A673 (cell line): ENCODE measurements around the gene GALM.

ENCODE experiments used
- CTCF ChIP-seq: fragments of 300-800, 200-600 bp; sonication (generic); conservative IDR thresholded peaks from 2 replicates; pipeline ENCODE4 v1.5.1; 2017; ENCODE audit warnings: low read depth, mild to moderate bottlenecking, antibody characterized with exemption, low read length, moderate library complexity, mixed read lengths
- EZH2 ChIP-seq: fragments of 200-600 bp; sonication (generic); IDR thresholded peaks from 2 replicates; pipeline ENCODE4 v1.6.1; 2017; ENCODE audit warnings: borderline replicate concordance, low read depth, mild to moderate bottlenecking, mixed read lengths, antibody characterized with exemption, low read length; ENCODE audit not compliant: poor library complexity, severe bottlenecking

DNA sequence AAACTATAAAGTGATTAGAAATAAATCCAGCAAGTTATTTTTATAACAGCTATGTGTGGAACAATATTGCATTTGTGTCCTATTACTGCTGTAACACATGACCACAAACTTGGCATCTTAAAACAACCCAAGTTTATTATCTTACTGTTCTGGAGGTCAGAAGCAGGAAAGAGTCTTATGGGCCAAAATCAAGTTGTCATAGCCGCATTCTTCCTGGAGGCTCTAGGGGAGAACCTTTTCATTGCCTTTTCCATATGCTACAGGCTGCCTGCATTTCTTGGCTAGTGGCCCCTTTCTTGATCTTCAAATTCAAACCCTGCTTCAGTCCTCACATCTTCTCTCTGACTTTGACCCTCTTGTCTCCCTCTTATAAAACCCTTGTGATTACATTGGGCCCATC, 36.2 kb upstream of the GALM start:
- TF ChIP-seq CTCF (no peak), EZH2 (no peak)
